Neural progenitor cell (in vitro differentiated cells): Measurements from ENCODE around the gene QKI. TPM values are rescaled to one million over a fixed set of nuclear protein-coding genes. Genes with fewer than 3 reads are reported as not detected.

Source experiments
- DNase-seq: peaks from one replicate; pipeline ENCODE4 v3.0.0-alpha.2; 2016; ENCODE audit warnings: low spot score
- H2AFZ ChIP-seq: fragments of 200-600 bp; sonication (generic); replicated peaks from 2 replicates; pipeline ENCODE4 v1.6.1; 2016; ENCODE audit warnings: antibody characterized with exemption
- H3F3A ChIP-seq: fragments of 200-600 bp; sonication (generic); 2 replicates; pipeline ENCODE4 v1.6.1; 2016; ENCODE audit warnings: antibody characterized with exemption, low read depth
- H3K27ac ChIP-seq: fragments of 200-600 bp; sonication (generic); 2 replicates; pipeline ENCODE4 v1.5.1; 2016; ENCODE audit warnings: mild to moderate bottlenecking
- H3K27me3 ChIP-seq: fragments of 200-600 bp; sonication (generic); 2 replicates; pipeline ENCODE4 v1.6.1; 2016; ENCODE audit warnings: mild to moderate bottlenecking, moderate library complexity
- H3K36me3 ChIP-seq: fragments of 200-600 bp; sonication (generic); 2 replicates; pipeline ENCODE4 v1.5.1; 2016
- H3K4me1 ChIP-seq: fragments of 200-600 bp; sonication (generic); 2 replicates; pipeline ENCODE4 v1.6.1; 2016; ENCODE audit warnings: mixed run types
- H3K4me2 ChIP-seq: fragments of 200-600 bp; sonication (generic); 2 replicates; pipeline ENCODE4 v1.6.1; 2016
- H3K4me3 ChIP-seq: fragments of 200-600 bp; sonication (generic); 2 replicates; pipeline ENCODE4 v1.5.1; 2016
- H3K79me2 ChIP-seq: fragments of 200-600 bp; sonication (generic); 2 replicates; pipeline ENCODE4 v1.6.1; 2016; ENCODE audit warnings: low read depth
- H3K9ac ChIP-seq: fragments of 200-600 bp; sonication (generic); 2 replicates; pipeline ENCODE4 v1.6.1; 2016
- H3K9me3 ChIP-seq: fragments of 200-600 bp; sonication (generic); 2 replicates; pipeline ENCODE4 v1.5.1; 2016; ENCODE audit warnings: low read depth
- H4K20me1 ChIP-seq: fragments of 200-600 bp; sonication (generic); 2 replicates; pipeline ENCODE4 v1.6.1; 2016; ENCODE audit warnings: low read depth
- H3K27ac Mint-ChIP-seq: 3 replicates; pipeline ENCODE4 v1.8.0; 2021; ENCODE audit warnings: mixed read lengths
- H3K27me3 Mint-ChIP-seq: 2 replicates; pipeline ENCODE4 v1.8.0; 2022; ENCODE audit warnings: low read depth, mild to moderate bottlenecking, inconsistent platforms, moderate library complexity, mixed read lengths; ENCODE audit not compliant: insufficient read depth
- H3K36me3 Mint-ChIP-seq: 3 replicates; pipeline ENCODE4 v1.8.0; 2021; ENCODE audit warnings: mixed read lengths
- H3K4me1 Mint-ChIP-seq: 3 replicates; pipeline ENCODE4 v1.8.0; 2021; ENCODE audit warnings: mixed read lengths
- H3K4me3 Mint-ChIP-seq: 3 replicates; pipeline ENCODE4 v1.8.0; 2021; ENCODE audit warnings: mild to moderate bottlenecking, moderate library complexity, mixed read lengths
- H3K9me3 Mint-ChIP-seq: 3 replicates; pipeline ENCODE4 v1.8.0; 2020; ENCODE audit warnings: mixed read lengths
- CTCF ChIP-seq: fragments of 200-600 bp; sonication (generic); IDR thresholded peaks from 2 replicates; pipeline ENCODE4 v1.5.1; 2017; ENCODE audit warnings: antibody characterized with exemption, mild to moderate bottlenecking
- EZH2 ChIP-seq: fragments of 200-600 bp; sonication (generic); IDR thresholded peaks from 2 replicates; pipeline ENCODE4 v1.6.1; 2017; ENCODE audit warnings: antibody characterized with exemption, mild to moderate bottlenecking, moderate library complexity
- EZH2phosphoT487 ChIP-seq: fragments of 200-600 bp; sonication (generic); IDR thresholded peaks from 2 replicates; pipeline ENCODE4 v1.6.1; 2017; ENCODE audit warnings: antibody characterized with exemption
- total RNA-seq: library from RNA; depleted of rRNA; stranded (reverse); fragments of >200 nt; gene quantifications from 2 replicates; pipeline ENCODE4 v1.2.3, GENCODE V29; 2015; ENCODE audit warnings: low replicate concordance

Gene QKI
- total RNA-seq, 1 donor from 2014 or later = 212 TPM

- H3K36me3 Mint-ChIP-seq = peaks cover 55% of the 10 kb centered on the region
- Histone ChIP-seq H3K36me3 (peaks cover 28% of the 10 kb centered on the region), H3K9ac (no peak overlapping the region), H4K20me1 (no peaks in the 10 kb centered on the region), H3K4me1 (peaks cover 24% of the 10 kb centered on the region), H3K4me3 (no peak overlapping the region), H3K79me2 (peaks cover 16% of the 10 kb centered on the region), H3K9me3 (no peaks in the 10 kb centered on the region), H3K27ac (no peak overlapping the region), H3F3A (peaks cover 13% of the 10 kb centered on the region), H3K27me3 (no peaks in the 10 kb centered on the region), H2AFZ (no peak overlapping the region), H3K4me2 (no peak overlapping the region)
- H3K4me1 Mint-ChIP-seq = peaks cover 11% of the 10 kb centered on the region
- no peaks in the 10 kb centered on the region for H3K27me3 Mint-ChIP-seq
- no peak overlapping the region for H3K4me3 Mint-ChIP-seq
- no peak overlapping the region for H3K27ac Mint-ChIP-seq
- no peak for DNase-seq
- TF ChIP-seq CTCF = no peak
- no peak for TF ChIP-seq EZH2
- no peak for TF ChIP-seq EZH2phosphoT487
- H3K9me3 Mint-ChIP-seq = peaks cover 14% of the 10 kb centered on the region
Observed at GRCh38 chr6:163570579-163571231, 156.2 kb downstream of the QKI start.

DNA sequence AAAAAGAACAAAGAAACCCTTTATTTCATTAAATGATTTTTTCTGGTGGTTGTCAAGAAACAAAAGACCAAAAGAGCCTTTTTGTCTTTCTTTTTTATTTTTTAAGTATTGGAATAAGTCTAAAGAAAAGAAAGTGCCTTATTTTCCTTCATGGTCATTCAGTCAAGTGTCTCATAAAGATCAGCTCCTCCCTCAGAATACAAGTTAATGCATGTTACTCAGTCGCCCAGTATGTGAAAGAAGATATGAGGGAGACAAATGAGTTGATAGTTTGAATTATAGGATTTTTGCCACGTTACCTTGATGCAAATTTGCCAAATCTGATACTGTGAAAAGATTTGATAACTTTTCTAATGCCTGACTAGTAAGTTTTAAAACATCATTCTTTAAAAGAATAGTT is 157.2 kb downstream of the QKI start:
- peaks cover 11% of the 10 kb centered on the region for H3K4me1 Mint-ChIP-seq
- H3K4me1 ChIP-seq = peaks cover 24% of the 10 kb centered on the region
- no peak overlapping the region for H2AFZ ChIP-seq
- H3F3A ChIP-seq = peaks cover 13% of the 10 kb centered on the region
- H3K4me3 Mint-ChIP-seq = no peak overlapping the region
- H4K20me1 ChIP-seq = no peaks in the 10 kb centered on the region
- TF ChIP-seq EZH2 = no peak
- no peak overlapping the region for H3K9ac ChIP-seq
- no peak overlapping the region for H3K4me3 ChIP-seq
- H3K4me2 ChIP-seq = no peak overlapping the region
- peaks cover 49% of the 10 kb centered on the region for H3K36me3 Mint-ChIP-seq
- peaks cover 14% of the 10 kb centered on the region for H3K9me3 Mint-ChIP-seq
- no peak overlapping the region for H3K27ac ChIP-seq
- peaks cover 28% of the 10 kb centered on the region for H3K36me3 ChIP-seq
- H3K27me3 ChIP-seq = no peaks in the 10 kb centered on the region
- H3K9me3 ChIP-seq = no peaks in the 10 kb centered on the region
- H3K79me2 ChIP-seq = peaks cover 16% of the 10 kb centered on the region
- H3K27me3 Mint-ChIP-seq = no peaks in the 10 kb centered on the region
- DNase-seq = no peak
- H3K27ac Mint-ChIP-seq = no peak overlapping the region

DNA sequence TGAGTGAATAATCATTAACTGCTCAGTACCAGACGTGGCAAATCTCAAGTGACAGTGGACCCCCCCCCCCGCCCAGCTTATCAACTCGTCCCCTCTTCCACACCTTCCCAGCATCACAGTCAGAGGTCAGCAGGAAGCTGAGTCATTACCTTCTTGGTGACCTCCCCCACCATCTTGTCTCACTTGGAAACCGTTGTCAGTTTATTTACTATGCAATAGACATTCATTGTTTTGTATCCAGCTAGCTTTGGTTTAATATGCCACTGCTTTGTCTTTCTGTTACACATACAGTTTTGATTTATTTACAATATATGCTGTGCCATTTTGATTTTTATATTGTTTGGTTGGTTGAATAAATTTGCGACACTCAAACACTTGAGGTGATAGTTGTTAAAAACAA is 158.1 kb downstream of the QKI start:
- DNase-seq = no peak
- Histone ChIP-seq H3K27ac (no peak overlapping the region), H3F3A (peaks cover 19% of the 10 kb centered on the region), H3K36me3 (peaks cover 28% of the 10 kb centered on the region), H3K4me3 (no peak overlapping the region), H3K9ac (no peak overlapping the region), H3K27me3 (no peaks in the 10 kb centered on the region), H3K79me2 (peaks cover 16% of the 10 kb centered on the region), H4K20me1 (no peaks in the 10 kb centered on the region), H2AFZ (no peak overlapping the region), H3K9me3 (no peaks in the 10 kb centered on the region), H3K4me2 (no peak overlapping the region), H3K4me1 (peaks cover 24% of the 10 kb centered on the region)
- Mint-ChIP-seq H3K36me3 (peaks cover 42% of the 10 kb centered on the region), H3K9me3 (peaks cover 14% of the 10 kb centered on the region), H3K27ac (no peak overlapping the region), H3K27me3 (no peaks in the 10 kb centered on the region), H3K4me1 (peaks cover 14% of the 10 kb centered on the region), H3K4me3 (no peak overlapping the region)
- TF ChIP-seq CTCF = no peak
- no peak for TF ChIP-seq EZH2phosphoT487
- no peak for TF ChIP-seq EZH2

GRCh38 chr6:163573503-163574179 is 159.1 kb downstream of the QKI start:
- peaks cover 14% of the 10 kb centered on the region for H3K9me3 Mint-ChIP-seq
- Histone ChIP-seq H3K79me2 (peaks cover 10% of the 10 kb centered on the region), H3F3A (peaks cover 22% of the 10 kb centered on the region), H3K27me3 (no peaks in the 10 kb centered on the region), H3K9ac (no peak overlapping the region), H3K4me1 (peaks cover 27% of the 10 kb centered on the region), H3K4me3 (no peak overlapping the region), H3K4me2 (no peak overlapping the region), H3K9me3 (no peaks in the 10 kb centered on the region), H3K27ac (no peak overlapping the region), H4K20me1 (no peaks in the 10 kb centered on the region), H3K36me3 (peaks cover 28% of the 10 kb centered on the region), H2AFZ (no peak overlapping the region)
- peaks cover 17% of the 10 kb centered on the region for H3K4me1 Mint-ChIP-seq
- no peak for DNase-seq
- no peak overlapping the region for H3K4me3 Mint-ChIP-seq
- no peak overlapping the region for H3K27ac Mint-ChIP-seq
- no peaks in the 10 kb centered on the region for H3K27me3 Mint-ChIP-seq
- no peak for TF ChIP-seq CTCF
- no peak for TF ChIP-seq EZH2
- no peak for TF ChIP-seq EZH2phosphoT487
- H3K36me3 Mint-ChIP-seq = peaks cover 38% of the 10 kb centered on the region
